GM18519 (cell line): ENCODE results near the gene OR4Q2.
"Not testable (repeated sequence)": the region's sequence is repeated elsewhere in the genome, so short reads cannot be mapped to it uniquely, and the experiment has no call there.

ENCODE experiments used
- ATAC-seq: cut with Tn5 transposase; IDR thresholded peaks from one replicate; pipeline ENCODE4 v1.9.1; 2021; ENCODE audit warnings: mild to moderate bottlenecking, moderate library complexity; ENCODE audit not compliant: unreplicated experiment, low FRiP score

Gene OR4Q2

DNA sequence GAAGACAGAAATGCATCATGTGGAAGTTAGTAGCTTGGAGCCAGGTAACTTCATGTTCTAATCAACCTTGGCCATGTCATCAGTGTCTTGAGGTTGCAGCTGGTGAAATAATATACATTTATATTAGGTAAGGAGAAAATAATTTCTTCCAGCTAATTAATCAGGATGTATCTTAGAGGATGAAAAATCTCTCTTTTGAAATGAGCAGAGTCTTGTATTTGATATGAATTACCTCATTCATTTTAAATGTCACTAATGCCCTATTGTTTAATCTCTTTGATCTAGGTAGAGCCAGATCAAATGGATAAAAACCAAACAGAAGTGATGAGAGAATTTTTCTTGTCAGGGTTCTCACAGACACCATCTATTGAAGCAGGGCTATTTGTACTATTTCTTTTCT, at the start of gene OR4Q2:
Gene OR4Q2, plus strand, starts transcription at position 301 of the 400 bp plus-strand sequence.
- no peak for ATAC-seq

DNA sequence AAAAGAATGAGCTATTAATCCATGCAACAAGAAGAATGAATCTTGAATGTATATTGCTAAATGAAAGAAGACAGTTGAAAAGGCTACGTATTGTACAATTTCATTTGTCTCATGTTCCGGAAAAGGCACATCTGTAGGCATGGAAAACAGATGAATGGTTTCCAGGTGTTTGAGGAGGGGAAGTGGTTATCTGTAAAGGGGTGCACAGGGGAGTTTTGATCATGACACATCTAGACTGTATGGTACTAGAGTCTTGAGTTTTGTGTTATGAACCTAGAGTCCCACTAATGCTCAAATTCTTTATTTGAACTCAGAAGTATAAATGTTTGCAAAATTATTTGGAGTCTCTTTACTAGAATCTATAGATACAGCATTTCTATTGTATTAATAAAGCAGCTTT, 32.2 kb upstream of the OR4Q2 start:
- ATAC-seq = not testable (repeated sequence)

DNA sequence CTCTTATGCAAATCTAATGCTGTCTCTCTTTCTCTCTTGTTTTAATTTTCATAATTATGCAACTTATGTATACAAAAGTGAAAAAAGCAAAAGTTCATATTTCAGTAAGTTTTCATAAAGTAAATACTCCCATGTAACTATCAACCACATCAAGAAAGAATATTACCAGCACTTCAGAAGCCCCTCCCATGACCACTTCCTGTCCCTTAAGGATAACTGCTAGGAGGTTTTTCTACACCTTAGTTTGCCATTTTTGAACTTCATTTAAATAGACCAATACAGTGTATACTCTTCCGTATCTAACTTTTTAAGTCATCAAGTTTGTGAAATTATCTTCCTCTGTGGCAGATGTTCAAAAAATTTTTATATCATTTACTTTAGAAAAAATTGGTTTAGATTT, 27.1 kb upstream of the OR4Q2 start:
- no peak for ATAC-seq

DNA sequence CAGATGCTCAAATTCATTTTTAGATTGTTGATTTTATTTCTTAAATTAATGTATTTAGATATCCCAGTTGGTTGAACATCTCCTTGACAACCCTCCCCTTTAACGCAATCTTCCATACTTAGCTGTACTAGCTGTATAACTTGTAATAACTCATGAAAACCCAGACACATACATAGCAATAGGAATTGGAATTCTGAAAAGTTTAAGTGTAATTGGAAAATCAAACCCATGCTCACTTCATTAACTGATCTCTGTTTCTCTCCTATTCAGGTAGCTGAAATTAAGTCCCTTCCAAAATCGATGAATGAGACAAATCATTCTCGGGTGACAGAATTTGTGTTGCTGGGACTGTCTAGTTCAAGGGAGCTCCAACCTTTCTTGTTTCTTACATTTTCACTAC, 26.7 kb upstream of the OR4Q2 start, which contains the start of gene OR4K15:
Gene OR4K15, plus strand, starts transcription at position 301 of the 400 bp plus-strand sequence. Its CDS starts 0 bp downstream, at position 301.
- ATAC-seq = no peak

DNA sequence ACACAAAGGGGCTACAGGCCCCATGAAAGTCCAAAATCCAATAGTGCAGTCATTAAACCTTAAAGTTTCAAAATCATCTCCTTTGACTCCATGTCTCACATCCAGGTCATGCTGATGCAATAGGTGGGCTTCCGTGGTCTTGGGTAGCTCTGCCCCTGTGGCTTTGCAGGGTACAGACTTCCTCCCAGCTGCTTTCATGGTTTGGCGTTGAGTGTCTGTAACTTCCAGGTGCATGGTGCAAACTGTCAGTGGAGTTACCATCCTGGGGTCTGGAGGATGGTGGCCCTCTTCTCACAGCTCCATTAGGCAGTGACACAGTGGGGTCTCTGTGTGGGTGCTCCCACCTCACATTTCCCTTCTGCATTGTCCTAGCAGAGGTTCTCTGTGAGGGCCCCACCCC, 8.5 kb upstream of the OR4Q2 start:
- ATAC-seq = no peak

DNA sequence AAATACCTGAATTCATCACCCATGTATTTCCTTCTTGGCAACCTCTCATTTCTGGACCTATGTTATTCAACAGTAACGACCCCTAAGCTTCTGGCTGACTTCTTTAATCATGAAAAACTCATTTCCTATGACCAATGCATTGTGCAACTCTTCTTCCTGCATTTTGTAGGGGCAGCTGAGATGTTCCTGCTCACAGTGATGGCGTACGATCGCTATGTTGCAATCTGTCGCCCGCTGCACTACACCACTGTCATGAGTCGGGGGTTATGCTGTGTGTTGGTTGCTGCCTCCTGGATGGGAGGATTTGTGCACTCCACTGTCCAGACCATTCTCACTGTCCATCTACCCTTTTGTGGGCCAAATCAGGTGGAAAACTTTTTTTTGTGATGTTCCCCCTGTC, 356 bp downstream of the OR4Q2 start:
- no peak for ATAC-seq

DNA sequence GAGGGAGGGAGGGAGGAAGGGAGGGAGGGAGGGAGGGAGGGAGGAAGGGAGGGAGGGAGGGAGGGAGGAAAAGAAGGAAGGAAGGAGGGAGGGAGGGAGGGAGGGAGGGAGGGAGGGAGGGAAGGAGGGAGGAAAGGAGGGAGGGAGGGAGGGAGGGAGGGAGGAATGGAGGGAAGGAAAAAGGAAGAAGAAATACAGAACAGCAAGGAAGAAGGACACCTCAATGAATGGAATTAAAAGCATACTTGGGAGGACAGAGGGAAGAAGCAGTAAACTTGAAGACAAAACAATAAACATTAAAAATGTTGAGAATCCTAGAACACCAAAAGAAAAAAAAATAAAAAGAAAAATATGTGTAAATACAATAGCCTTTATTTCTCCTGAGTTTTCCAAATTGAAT, 6.2 kb downstream of the OR4Q2 start:
- ATAC-seq = no peak

DNA sequence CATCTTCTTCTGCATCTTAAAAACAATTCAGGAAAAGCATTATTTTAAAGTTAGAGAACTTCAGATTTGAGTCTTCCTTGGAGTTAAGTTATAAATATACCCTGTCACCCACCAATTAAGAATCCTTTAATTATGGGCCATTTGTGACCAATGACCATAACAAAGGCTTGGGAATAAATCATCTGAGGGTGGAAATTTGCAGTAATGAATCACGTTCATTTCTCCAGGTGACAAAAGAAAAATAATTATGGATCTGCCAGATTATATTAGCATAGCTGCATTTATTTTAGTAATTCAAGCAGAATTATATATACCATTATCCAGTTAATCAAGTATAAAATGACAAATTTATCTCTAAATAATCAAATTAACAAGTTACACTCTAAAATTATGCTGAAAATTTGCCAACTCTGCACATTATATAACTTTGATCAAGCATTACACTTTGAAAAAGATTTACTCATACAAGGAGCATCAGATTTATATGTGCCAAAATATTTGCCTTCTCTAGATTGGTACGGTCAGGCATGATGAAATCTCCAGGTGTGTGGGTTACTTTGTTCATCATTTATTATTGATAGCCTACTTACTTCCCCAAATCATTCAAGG, 17.4 kb downstream of the OR4Q2 start, which contains the start of gene OR4K14:
Gene OR4K14, minus strand, starts transcription at position 51 of the 609 bp plus-strand sequence. CDS start 4,114 bp downstream, outside the sequence.
- no peak for ATAC-seq

DNA sequence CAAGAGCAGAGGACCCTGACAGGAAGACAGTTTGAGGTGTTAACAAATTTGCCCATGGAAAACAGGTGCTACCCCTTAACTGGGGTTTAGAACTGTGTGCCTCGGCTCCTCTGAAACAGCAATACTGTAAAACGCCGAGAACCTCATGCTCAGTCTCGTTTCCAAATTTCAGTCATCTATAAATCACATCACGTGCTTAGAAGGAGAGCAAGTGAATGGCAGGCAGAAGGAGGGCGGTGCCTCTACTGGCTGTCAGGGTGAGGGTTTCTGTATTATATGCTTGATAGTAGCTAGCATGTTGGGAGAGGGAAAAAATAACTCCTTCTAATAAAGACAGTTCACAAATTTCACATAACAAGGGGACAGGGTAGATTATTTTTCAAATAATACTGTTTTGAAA, 29.1 kb downstream of the OR4Q2 start:
- no peak for ATAC-seq

- no peak for ATAC-seq
Observed at GRCh38 chr14:20035449-20035848, 33.5 kb downstream of the OR4Q2 start.

DNA sequence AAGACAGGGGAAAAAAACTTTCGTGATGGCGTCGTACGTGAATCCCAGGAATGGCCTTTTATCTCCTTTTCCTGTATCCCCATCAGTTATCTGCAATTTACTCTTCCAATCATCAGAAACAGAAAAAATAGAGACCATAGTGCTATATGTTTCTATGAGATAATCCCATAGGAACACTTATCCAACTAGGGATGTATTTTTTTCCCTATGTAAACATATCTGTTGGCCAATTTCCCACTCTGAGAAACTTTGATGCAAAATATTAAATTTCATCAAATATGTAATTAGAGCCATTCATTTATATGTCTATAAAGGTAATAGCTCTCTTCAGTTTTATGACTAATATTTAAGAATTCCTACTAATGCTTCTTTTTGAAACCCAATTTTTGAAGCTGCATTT, 34.0 kb downstream of the OR4Q2 start, which contains the start of gene OR4K13:
Gene OR4K13, minus strand, starts transcription at position 101 of the 400 bp plus-strand sequence. CDS start 1,280 bp downstream, outside the sequence.
- no peak for ATAC-seq

- no peak for ATAC-seq
Observed at GRCh38 chr14:20044243-20044642, 42.3 kb downstream of the OR4Q2 start.

DNA sequence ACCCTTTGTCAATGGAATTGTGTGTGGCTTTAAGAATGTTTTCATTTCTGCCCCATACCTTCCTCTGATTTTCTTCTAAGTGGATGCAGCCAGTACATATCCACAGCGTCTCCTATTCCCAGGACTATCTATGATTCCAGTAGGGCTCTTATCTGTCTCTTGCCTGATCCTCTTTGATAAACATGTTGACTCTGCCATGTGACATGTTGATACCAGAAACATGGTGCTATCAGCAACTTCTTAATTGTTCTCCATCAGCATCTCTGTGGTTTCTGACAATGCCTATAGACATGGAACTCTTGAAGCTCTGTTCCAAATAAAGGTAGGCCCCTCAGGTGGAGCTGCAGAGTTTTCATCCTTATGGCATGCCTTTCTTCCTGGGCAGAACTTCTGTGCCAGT, 46.2 kb downstream of the OR4Q2 start:
- ATAC-seq = no peak
